HG02678 (cell line): Measurements from ENCODE around the gene TNFRSF4.

Experiments
- ATAC-seq: cut with Tn5 transposase; IDR thresholded peaks from one replicate; pipeline ENCODE4 v1.9.1; 2021; ENCODE audit warnings: mild to moderate bottlenecking, moderate library complexity; ENCODE audit not compliant: unreplicated experiment

TNFRSF4 gene

GRCh38 chr1:1171161-1171545, 42.8 kb downstream of the TNFRSF4 start:
- no peak for ATAC-seq

- no peak for ATAC-seq
Observed at GRCh38 chr1:1170215-1171091, 43.5 kb downstream of the TNFRSF4 start.

- no peak for ATAC-seq
Observed at GRCh38 chr1:1169429-1170214, 44.3 kb downstream of the TNFRSF4 start.

GRCh38 chr1:1168451-1169411, 45.2 kb downstream of the TNFRSF4 start:
- ATAC-seq, result no peak

GRCh38 chr1:1167841-1168450, 46.0 kb downstream of the TNFRSF4 start:
- ATAC-seq, result no peak

GRCh38 chr1:1167398-1167821, 46.5 kb downstream of the TNFRSF4 start:
- no peak for ATAC-seq

- ATAC-seq, result no peak
Observed at GRCh38 chr1:1166642-1167397, 47.1 kb downstream of the TNFRSF4 start.

- ATAC-seq, result no peak
Observed at GRCh38 chr1:1165900-1166421, 48.0 kb downstream of the TNFRSF4 start.

- ATAC-seq, result no peak
Observed at GRCh38 chr1:1165485-1165884, 48.5 kb downstream of the TNFRSF4 start.

GRCh38 chr1:1164701-1165451, 49.1 kb downstream of the TNFRSF4 start:
- no peak for ATAC-seq

GRCh38 chr1:1164361-1164700, 49.6 kb downstream of the TNFRSF4 start:
- no peak for ATAC-seq

GRCh38 chr1:1163538-1164070, 50.3 kb downstream of the TNFRSF4 start:
- ATAC-seq, result no peak

GRCh38 chr1:1162597-1163537, 51.1 kb downstream of the TNFRSF4 start:
- no peak for ATAC-seq

- no peak for ATAC-seq
Observed at GRCh38 chr1:1161683-1162079, 52.3 kb downstream of the TNFRSF4 start.
